Hematopoietic multipotent progenitor cell treated with erythropoietin and hydrocortisone succinate and interleukin-3 and kit ligand, for 4 days (in vitro differentiated cells): ENCODE results near the gene COL23A1.

ENCODE experiments used
- DNase-seq: peaks from one replicate; pipeline ENCODE4 v3.0.0-alpha.2; 2015

COL23A1 gene

DNA sequence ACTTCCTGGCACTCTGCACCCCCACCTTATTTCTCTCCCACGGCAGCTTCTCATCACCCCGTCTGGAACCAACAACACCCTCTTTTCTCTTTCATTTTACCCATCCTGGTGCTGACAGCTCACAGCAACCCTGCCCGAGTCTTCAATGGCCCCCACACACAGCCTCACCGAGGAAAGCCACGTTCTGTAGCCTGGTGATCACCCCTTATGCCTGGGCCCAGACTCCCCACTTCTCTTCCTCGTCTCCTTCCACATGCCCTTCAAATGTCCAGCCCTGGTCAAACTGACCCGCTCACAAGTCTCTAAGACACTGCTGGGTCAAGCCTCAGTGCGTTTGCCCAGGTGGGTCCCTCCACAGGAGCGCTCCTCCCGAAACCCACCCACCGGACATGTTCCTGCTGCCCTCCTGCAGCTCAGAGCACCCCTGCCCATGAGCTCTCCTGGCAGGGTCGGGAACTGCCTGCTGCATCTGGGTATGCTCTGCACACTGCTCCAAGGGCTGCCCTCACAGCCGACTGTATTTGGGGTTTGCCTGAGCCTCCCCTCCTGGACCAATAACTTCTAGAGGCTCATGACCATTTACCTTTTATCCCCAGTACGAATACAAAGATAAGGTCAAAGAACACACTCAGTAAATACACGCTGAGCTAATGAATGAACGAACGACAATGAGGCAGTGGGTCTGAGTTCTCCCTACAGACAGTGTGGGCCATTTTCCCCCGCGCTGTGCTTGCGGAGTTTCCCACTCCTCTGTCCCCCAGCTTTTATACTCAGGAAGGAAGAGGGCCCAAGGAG lies 202.9 kb downstream of the COL23A1 start:
- no peak for DNase-seq

DNA sequence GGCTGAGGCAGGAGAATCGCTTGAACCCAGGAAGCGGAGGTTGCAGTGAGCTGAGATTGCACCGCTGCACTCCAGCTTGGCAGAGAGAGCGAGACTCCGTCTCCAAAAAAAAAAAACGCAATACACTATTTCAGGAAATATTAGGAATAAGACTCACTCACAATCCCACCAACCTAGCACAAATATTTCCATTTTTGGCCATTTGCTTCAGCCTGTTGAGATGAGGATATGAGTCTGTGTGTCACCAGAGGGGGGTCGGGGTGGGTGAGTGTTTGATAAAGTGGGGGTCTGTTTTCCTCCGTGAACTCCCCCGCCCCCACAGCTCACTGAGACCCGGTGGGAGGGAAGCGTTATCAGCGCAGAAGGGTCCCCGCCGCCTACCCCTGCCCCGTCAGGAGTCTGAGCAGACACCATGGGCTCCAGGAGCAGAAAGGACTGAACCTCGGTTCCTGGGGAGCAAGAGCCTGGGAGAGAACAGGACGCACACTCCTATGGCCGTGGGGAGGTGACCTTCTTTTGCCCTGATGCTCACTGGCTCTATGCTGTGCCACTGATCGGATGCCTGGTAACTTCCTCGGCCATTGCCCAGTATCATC lies 203.8 kb downstream of the COL23A1 start:
- DNase-seq: no peak

GRCh38 chr5:178385496-178385890 lies 204.7 kb downstream of the COL23A1 start:
- DNase-seq: no peak

GRCh38 chr5:178384816-178385495 lies 205.2 kb downstream of the COL23A1 start:
- DNase-seq: no peak

- no peak for DNase-seq
These were observed 206.0 kb downstream of the COL23A1 start for GRCh38 chr5:178383919-178384815.

GRCh38 chr5:178383301-178383918 lies 206.8 kb downstream of the COL23A1 start:
- no peak for DNase-seq

- DNase-seq: no peak
These were observed 207.4 kb downstream of the COL23A1 start for GRCh38 chr5:178382754-178383164.

DNA sequence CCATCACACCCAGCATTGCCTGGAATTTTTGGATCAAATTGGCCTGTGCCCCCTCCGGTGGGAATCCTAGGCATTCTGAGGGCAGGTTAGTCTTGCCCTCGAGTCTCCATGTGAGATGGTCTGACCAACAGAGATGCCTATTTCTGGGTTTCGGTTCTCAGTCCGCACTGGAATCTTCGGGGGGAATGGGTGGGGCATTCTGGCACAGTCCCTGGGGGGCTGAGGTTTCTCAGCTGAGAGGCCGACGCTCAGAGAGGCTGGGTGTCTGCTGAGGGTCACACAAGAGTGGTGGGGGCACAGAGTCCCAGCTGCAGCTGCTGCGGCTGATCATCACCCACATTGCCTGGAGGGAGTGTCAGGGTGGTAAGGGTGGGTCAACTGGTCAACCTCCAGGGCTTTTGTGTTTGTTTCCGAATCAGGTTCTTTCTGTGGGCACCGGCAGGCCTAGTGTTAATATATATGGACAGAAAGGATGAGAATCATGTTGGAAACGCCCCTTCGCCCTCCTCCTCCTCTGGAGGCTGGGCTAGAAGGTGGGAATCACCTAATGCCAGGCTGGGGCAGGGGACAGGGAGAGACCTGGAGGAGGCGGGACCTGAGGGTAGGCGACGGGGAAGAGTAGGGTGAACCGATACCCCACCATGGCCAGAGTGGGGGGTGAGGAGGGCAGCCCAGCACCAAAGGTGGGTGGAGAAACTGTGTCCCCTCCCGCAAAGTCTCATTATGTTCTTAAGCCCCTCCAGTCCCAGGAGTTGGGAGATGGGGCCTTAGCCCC lies 208.1 kb downstream of the COL23A1 start:
- DNase-seq: no peak

GRCh38 chr5:178381206-178381605 lies 209.0 kb downstream of the COL23A1 start:
- DNase-seq: no peak

- no peak for DNase-seq
These were observed 209.6 kb downstream of the COL23A1 start for GRCh38 chr5:178380541-178381074.

GRCh38 chr5:178380086-178380485 lies 210.1 kb downstream of the COL23A1 start:
- DNase-seq: no peak

DNA sequence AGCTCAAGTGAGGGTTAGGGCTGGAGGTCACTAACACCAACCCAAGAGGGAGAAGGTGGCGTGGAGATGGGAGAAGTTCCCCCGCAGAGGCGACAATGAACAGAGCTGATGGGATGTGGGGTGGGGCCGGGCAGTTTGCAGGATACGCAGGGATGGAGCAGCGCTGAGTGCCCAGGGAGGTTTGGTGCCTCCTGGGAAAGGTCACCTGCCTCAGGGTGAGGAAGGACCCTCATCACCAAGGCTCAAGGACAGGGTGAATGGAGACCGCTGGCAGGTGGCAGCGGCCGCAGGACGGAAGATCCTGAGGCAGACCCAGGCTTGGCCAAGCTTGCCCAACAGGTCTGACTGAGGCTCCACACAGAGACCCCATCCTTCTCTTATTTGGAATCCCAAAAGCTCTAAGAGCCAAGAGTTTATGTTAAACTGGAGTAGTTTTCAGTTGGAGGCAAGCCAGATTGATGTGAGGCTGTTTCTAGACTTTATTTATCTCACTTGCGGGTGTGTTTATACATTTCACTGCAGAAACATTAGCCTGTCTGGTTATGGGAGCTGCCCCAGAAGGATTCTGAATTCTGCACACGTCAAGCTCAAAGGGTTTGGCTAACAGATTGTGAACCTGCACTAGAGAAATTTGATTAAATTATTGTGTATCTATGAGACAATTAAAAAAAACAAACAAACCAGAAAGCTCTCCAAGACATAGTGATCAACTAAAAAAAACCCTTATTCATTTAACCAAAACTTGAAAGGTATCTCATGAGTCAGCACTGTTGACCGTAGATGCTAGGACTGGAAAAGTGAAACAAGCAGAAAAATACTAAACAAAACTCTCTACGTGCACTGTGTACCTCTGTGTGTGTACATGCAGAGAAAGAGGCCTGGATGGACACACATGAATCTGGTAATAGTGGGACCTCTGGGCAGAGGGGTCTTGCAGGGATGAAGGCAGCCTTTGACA lies 211.4 kb downstream of the COL23A1 start:
- DNase-seq: no peak

DNA sequence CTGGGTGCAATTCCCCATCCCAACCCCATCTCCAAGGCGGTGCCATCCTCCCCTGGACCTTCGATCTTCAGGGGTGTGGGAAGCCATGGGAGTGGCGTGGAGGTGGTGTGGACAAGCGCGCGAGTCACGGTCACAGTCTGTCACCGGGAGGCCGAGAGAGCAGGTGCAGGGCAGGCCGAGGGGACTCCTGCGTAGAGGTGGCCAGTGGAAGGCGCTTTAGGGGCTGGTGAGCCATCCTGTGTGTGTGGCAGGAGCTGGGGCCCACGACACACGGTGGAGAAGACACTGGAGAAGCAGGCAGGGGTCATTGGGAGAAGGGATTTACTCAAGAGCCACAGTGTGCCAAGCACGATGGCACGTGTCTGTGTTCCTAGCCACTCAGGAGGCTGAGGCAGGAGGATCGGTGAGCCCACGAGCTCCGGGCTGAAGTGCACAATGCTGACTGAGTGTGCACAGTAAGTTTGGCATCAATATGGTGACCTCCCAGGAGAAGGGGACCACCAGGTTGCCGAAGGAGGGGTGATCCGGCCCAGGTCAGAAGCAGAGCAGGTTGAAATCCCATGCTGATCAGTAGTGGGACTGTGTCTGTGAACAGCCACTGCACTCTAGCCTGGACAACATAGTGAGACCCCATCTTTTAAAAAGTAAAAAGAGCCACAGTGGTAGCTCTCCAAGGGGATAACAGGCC lies 212.5 kb downstream of the COL23A1 start:
- DNase-seq: no peak

- DNase-seq: no peak
These were observed 213.1 kb downstream of the COL23A1 start for GRCh38 chr5:178376921-178377582.

DNA sequence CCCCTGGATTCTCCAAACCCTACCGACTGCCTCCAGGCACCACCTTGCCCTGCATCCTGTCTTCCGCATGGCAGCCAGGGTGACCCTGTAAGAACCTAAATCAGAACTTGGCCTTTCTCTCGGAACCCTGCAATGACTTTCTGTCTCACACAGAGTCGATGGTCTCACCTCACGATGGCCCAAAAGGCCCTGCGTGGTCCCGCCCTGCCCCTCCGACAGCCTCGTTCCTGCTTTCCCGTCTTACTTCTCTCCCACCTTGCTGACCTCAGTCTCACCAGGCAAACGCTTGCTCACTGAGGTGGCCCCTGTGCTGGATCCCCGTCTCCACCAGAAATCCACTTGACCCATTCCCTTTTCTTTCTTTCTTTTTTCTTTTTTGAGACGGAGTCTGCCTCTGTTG lies 214.8 kb downstream of the COL23A1 start:
- no peak for DNase-seq

- no peak for DNase-seq
These were observed 216.5 kb downstream of the COL23A1 start for GRCh38 chr5:178373711-178374110.

DNA sequence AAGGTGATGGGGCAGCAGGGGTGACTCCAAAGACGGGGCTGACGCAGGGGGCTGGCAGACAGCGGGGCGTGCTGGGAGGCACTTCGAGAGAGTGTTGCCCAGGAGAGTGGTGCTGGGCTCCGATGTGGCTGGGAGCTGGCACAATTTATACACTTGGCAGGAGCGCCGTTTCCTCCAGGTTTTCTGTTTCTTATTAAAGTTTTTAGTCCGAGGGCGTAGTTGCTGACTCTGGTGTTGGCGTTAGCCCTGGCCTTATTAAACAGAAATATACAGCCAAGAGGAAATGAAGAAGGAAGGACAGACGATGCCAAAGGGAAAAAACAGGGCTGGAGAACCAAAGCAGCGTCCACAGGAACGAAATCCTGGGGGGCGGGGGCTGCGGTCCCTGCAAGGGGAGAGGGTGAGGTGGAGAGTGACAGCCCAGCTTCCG lies 218.0 kb downstream of the COL23A1 start:
- DNase-seq: no peak

DNA sequence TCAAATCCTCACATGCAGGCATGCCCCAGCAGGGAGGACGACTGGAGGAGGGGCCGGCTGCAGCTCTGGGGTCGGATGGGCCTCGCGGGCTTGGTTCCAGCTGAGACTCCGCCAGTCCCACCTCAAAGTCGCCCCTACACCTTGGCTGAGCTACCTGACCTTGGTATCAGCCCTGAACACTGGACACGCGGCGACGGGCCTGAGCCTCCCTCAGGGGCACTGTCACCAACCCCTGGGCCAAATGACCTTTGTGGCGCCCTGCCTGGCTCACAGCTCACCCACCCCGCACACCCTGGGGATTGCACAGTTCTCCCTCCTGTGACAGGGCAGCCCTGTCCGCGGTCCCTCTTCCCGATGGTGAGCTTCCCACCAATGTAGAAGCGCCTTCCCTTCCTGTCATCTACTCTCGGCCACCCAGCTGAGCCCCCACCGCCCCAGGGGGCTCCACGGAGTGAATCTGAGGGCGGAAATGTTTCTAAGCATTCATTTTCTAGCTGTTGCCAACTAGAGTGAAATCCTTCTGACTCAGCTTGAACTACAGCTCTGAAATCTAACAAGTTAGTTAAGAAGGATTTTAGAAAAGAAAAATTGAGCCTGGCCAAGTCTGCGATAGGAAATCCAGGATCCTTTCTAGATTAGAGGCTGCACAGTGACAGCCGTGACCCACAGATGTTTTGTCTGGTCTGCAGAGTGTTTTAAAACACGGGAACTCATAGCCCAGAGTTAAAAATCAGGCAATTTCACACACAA lies 218.7 kb downstream of the COL23A1 start:
- no peak for DNase-seq
